GM12872 (cell line): ENCODE data around the gene TARDBP.
A peak's percentile ranks its signal among the peaks of the same experiment; 100 is the strongest.

Experiments
- TF ChIP-seq, protein P1 (sequence below): IDR thresholded peaks from 3 replicates; pipeline ENCODE4 v1.5.1; 2011; ENCODE audit warnings: low read depth, mild to moderate bottlenecking, low read length, moderate library complexity; ENCODE audit not compliant: insufficient read depth

TARDBP gene

DNA sequence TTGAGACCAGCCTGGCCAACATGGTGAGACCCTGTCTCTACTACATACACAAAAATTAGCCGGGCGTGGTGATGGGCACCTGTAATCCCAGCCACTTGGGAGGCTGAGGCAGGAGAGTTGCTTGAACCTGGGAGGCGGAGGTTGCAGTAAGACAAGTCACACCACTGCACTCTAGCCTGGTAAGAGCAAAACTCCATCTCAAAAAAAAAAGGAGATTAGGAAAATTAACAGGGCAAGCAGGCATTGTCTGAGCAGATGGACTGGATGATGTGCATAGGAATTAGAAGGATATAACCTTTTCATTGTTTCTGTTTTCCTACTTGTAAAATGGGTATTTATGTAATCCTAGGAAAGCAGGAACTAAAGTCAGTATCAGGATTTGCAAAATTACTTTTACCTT lies 15.6 kb downstream of the TARDBP start:
- TF ChIP-seq, protein P1, sequence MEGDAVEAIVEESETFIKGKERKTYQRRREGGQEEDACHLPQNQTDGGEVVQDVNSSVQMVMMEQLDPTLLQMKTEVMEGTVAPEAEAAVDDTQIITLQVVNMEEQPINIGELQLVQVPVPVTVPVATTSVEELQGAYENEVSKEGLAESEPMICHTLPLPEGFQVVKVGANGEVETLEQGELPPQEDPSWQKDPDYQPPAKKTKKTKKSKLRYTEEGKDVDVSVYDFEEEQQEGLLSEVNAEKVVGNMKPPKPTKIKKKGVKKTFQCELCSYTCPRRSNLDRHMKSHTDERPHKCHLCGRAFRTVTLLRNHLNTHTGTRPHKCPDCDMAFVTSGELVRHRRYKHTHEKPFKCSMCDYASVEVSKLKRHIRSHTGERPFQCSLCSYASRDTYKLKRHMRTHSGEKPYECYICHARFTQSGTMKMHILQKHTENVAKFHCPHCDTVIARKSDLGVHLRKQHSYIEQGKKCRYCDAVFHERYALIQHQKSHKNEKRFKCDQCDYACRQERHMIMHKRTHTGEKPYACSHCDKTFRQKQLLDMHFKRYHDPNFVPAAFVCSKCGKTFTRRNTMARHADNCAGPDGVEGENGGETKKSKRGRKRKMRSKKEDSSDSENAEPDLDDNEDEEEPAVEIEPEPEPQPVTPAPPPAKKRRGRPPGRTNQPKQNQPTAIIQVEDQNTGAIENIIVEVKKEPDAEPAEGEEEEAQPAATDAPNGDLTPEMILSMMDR, result no peak

DNA sequence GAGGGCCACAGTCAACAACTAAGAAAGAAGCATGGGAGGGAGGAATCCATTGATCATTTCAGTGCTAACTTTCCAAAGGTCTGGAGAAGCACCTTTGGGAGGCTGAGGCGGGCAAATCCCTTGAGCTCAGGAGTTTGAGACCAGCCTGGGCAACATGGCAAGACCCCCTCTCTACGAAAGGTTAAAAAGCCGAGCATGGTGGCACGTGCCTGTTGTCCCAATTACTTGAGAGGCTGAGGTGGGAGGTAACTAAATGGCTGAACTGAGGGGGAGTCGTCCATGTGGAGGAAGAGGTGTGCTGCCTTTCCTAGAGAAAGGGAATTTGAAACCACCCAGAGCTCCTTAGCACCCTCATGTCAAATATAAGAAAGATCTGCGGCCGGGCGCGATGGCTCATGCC lies 18.4 kb downstream of the TARDBP start:
- TF ChIP-seq, protein P1, result no peak

DNA sequence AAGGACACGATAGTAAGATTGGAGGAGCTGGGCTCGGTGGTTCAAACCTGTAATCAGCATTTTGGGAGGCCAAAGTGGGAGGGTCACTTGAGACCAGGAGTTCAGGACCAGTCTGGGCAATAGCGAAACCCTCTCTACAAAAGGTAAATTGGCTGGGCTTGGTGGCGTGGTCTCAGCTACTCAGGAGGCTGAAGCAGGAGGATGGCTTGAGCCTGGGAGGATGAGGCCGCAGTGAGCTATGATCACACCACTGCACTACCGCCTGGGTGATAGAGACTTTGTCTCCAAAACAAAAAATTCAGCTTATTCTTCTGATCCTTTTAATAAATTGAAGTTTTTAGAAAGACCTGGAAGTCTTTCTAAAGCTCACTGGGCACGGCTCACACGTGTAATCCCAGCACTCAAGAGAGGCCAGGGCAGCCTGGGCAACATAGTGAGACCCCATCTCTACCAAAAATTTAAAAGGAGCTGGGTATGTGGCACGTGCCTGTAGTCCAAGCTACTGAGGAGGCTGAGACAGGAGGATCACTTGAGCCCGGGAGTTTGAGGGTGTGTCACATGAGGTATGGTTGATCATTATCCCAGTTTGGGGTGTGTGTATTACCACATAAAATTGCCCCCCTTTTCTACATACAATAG lies 19.3 kb downstream of the TARDBP start:
- TF ChIP-seq, protein P1, result no peak

DNA sequence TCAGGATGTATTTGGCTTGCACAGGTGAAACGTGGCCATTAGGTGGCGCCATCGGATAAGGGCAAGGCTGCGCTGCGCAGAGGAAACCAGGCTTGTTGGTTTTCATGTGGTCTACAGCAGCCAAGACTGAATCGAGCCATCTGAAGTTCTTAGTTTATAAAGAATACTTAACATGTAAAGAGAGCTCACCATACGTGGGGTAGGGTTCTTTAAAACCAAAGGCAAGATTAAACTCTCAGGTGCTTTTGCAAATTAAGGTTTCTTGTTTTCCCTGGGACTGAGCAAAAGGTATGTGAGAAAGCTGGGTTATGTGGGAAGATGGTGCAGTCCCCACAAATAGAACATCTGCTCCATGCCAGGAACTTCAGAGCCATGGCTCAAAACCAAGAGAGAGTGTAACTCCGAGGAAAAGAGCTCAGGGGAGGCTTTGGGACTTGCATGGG lies 25.3 kb downstream of the TARDBP start:
- TF ChIP-seq, protein P1, result peak; percentile 97

DNA sequence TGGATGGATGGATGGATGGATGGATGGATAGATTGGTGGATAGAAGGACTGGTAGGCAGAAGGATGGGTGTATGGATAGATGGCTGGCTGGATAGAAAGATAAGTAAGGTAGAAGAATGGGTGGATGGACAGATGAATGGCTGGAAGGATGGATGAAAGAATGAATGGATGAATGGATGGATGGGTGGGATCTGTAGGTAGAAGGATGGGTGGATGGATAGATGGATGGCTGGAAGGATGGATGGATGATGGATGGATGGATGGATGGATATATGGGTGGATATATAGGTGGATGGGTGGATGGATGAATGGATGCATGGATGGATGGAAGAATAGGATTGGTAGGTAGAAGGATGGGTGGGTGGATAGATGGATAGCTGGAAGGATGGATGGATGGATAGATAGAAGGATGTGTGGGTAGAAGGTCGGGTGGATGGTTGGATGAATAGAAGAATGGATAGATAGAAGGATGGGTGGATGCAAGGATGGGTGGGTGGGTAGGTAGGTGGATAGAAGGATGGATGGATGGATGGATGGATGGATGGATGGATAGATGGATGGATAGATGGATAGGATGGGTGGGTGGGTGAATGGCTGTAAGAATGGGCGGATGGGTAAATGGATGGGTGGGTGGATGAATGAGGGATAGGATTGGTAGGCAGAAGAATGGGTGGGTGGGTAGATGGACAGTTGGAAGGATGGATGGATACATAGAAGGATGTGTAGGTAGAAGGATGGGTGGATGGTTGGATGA lies 27.1 kb downstream of the TARDBP start:
- TF ChIP-seq, protein P1, result no peak

DNA sequence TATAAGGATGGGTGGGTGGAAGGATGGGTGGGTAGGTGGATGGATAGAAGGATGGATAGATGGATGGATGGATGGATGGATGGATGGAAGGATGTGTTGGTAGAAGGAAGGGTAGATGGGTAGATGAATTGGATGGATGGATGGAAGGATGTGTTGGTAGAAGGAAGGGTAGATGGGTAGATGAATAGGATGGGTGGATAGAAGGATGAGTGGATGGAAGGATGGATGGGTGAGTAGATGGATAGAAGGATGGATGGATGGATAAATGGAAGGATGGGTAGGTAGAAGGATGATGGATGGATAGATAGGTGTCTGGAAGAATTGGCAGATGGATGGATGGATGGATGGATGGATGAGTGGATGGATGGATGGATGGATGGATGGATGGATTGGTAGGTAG lies 28.6 kb downstream of the TARDBP start:
- TF ChIP-seq, protein P1, result no peak

DNA sequence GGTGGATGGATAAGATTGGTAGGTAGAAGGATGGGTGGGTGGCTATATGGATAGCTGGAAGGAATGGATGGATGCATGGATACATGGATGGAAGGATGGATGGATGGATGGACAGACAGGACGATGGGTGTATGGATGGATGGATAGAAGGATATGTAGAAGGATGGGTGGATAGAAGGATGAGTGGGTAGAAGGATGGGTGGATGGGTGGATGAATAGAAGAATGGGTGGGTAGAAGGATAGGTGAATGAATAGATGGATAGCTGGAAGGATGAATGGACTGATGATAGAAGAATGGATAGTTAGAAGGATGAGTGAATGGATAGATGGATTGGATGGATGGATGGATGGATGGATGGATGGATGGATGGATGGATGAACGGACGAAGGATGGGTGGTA lies 29.6 kb downstream of the TARDBP start:
- TF ChIP-seq, protein P1, result no peak
